Stimulated activated naive CD8-positive, alpha-beta T cell treated with anti-CD3 and anti-CD28 coated beads, Interleukin-15, Interleukin-2, amounts not matched to agents 100 U/mL and 50 U/mL, for 24 hours (primary cell): ENCODE data around the gene GFOD1.
"Not testable (repeated sequence)": the region's sequence is repeated elsewhere in the genome, so short reads cannot be mapped to it uniquely, and the experiment has no call there.

ENCODE experiments used
- ATAC-seq: fragments of 150-1000 bp; cut with Tn5 transposase; one replicate; pipeline ENCODE4 v1.10.0; 2021
- DNase-seq: peaks from one replicate; pipeline ENCODE4 v3.0.0; 2021

Gene GFOD1

GRCh38 chr6:13441778-13442177 is 45.6 kb downstream of the GFOD1 start:
- no peak for DNase-seq
- no peak for ATAC-seq

- ATAC-seq (no peak), DNase-seq (no peak)
These were observed 47.8 kb downstream of the GFOD1 start for GRCh38 chr6:13439644-13440043.

GRCh38 chr6:13438126-13438525 is 49.3 kb downstream of the GFOD1 start:
- ATAC-seq (no peak), DNase-seq (no peak)

- DNase-seq: no peak
- no peak for ATAC-seq
These were observed 50.0 kb downstream of the GFOD1 start for GRCh38 chr6:13437218-13437996.

- no peak for DNase-seq
- no peak for ATAC-seq
These were observed 50.8 kb downstream of the GFOD1 start for GRCh38 chr6:13436399-13437217.

GRCh38 chr6:13435477-13436246 is 51.7 kb downstream of the GFOD1 start:
- no peak for ATAC-seq
- DNase-seq: no peak

- ATAC-seq (no peak), DNase-seq (no peak)
These were observed 52.6 kb downstream of the GFOD1 start for GRCh38 chr6:13434777-13435176.

- not testable (repeated sequence) for ATAC-seq, DNase-seq
These were observed 53.1 kb downstream of the GFOD1 start for GRCh38 chr6:13434135-13434775.

- no peak for ATAC-seq
- no peak for DNase-seq
These were observed 53.7 kb downstream of the GFOD1 start for GRCh38 chr6:13433709-13434121.

- ATAC-seq (no peak), DNase-seq (no peak)
These were observed 54.7 kb downstream of the GFOD1 start for GRCh38 chr6:13432526-13433184.

- ATAC-seq (peak; percentile 52), DNase-seq (peak; percentile 36)
These were observed 55.4 kb downstream of the GFOD1 start for GRCh38 chr6:13431861-13432465.

GRCh38 chr6:13431059-13431656 is 56.2 kb downstream of the GFOD1 start:
- no peak for ATAC-seq

GRCh38 chr6:13429406-13429753 is 58.0 kb downstream of the GFOD1 start:
- DNase-seq (no peak), ATAC-seq (no peak)

More at GRCh38 chr6:13431059-13431656, 56.2 kb downstream of the GFOD1 start:
- no peak for DNase-seq

GRCh38 chr6:13428583-13429405 is 58.6 kb downstream of the GFOD1 start:
- ATAC-seq (peak; percentile 19), DNase-seq (peak; percentile 56)

GRCh38 chr6:13427801-13428582 is 59.4 kb downstream of the GFOD1 start:
- ATAC-seq: peak; percentile 75
- DNase-seq: peak; percentile 85

GRCh38 chr6:13427316-13427715 is 60.1 kb downstream of the GFOD1 start:
- no peak for ATAC-seq

GRCh38 chr6:13425943-13426931 is 61.2 kb downstream of the GFOD1 start:
- DNase-seq (peak; percentile 58), ATAC-seq (peak; percentile 73)

More at GRCh38 chr6:13427316-13427715, 60.1 kb downstream of the GFOD1 start:
- DNase-seq: no peak
